Measurements from ENCODE around the gene STUM.
A peak's percentile ranks its signal among the peaks of the same experiment; 100 is the strongest.

- no peak for TF ChIP-seq CTCF (IDR thresholded peaks at IDR 0.05)
- peak; percentile 31 for TF ChIP-seq RAD21 (IDR thresholded peaks at IDR 0.05; ENCODE audit: low read length)
- TF ChIP-seq REST (IDR thresholded peaks at IDR 0.05; ENCODE audit: low read depth, low read length) = no peak
- no peak for TF ChIP-seq POLR2AphosphoS5 (IDR thresholded peaks at IDR 0.05; ENCODE audit: low read depth, low read length)
- no peak for TF ChIP-seq YY1 (IDR thresholded peaks at IDR 0.05; ENCODE audit: low read depth)
- no peak for TF ChIP-seq PBX3 (IDR thresholded peaks at IDR 0.05)
- no peak for TF ChIP-seq JUND (IDR thresholded peaks at IDR 0.05)
- no peak for TF ChIP-seq GABPA (IDR thresholded peaks at IDR 0.05; ENCODE audit: low read depth)
Measured at GRCh38 chr1:226568077-226568831, 19.7 kb downstream of the STUM start.
